GM12873 (cell line): ENCODE data around the gene CRCP.

ENCODE experiments used
- TF ChIP-seq, protein P1 (sequence below): IDR thresholded peaks from 2 replicates; pipeline ENCODE4 v1.5.1; 2012; ENCODE audit warnings: low read depth, mild to moderate bottlenecking, moderate library complexity, low read length, control low read depth; ENCODE audit not compliant: insufficient read depth; ENCODE audit errors: missing control alignments

The CRCP gene

DNA sequence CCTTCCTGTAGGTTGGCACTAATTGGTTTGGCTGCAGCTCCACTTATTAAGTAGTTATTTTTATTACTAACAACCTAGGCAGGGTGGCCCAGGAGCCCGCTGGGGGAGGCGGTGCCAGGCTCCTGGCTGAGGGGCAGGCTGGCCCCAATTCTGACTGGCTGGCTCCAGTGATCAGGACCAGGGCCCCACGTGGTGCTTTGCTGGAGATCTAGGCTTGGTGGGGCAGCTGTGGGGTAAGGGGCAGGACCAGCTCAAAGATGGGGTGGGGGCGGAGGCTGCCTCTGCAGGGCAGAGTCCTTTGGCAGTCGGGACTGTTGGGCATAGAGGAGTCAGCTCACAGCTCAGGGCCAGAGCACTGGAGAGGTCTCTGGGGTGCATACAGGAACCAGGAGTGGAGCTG is 36.6 kb upstream of the CRCP start:
- TF ChIP-seq, protein P1, sequence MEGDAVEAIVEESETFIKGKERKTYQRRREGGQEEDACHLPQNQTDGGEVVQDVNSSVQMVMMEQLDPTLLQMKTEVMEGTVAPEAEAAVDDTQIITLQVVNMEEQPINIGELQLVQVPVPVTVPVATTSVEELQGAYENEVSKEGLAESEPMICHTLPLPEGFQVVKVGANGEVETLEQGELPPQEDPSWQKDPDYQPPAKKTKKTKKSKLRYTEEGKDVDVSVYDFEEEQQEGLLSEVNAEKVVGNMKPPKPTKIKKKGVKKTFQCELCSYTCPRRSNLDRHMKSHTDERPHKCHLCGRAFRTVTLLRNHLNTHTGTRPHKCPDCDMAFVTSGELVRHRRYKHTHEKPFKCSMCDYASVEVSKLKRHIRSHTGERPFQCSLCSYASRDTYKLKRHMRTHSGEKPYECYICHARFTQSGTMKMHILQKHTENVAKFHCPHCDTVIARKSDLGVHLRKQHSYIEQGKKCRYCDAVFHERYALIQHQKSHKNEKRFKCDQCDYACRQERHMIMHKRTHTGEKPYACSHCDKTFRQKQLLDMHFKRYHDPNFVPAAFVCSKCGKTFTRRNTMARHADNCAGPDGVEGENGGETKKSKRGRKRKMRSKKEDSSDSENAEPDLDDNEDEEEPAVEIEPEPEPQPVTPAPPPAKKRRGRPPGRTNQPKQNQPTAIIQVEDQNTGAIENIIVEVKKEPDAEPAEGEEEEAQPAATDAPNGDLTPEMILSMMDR = no peak

DNA sequence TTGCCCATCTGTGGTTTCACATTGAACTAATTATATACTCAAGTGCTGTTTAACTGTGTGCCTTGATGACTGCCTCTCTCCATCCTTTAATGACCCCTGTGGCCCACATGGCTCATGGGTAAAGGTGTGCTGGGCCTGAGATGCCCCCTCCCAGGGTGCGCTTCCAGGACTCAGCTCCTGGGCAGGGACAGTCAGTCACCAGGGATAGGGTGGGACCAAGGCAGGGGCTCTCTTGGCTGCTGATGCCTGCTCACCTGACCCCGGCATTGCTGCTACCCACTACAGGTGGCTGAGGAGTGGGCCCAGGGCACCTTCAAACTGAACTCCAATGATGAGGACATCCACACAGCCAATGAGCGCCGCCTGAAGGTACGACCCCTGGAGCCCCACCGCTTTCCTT is 32.6 kb upstream of the CRCP start:
- TF ChIP-seq, protein P1 = no peak

DNA sequence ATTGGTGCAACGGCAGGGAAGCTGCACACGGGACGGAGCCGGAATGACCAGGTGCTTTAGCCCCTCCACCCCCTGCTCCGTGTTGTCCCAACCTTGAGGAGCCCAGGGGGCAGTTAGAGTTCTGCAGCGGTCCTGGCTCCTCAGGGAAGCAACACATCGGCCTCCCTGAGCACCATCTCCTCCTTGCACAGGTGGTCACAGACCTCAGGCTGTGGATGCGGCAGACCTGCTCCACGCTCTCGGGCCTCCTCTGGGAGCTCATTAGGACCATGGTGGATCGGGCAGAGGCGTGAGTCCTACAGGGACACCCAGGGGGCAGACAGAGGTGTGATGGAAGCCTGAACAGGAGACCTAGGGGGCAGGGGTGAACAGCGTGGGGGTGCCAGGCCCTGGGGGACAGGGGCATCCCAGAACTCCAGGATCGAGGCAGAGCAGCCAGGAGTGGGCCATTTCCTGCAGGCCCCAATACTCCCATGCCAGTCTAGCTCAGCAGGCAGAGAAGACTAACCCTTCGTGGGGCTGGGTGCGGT is 31.7 kb upstream of the CRCP start:
- TF ChIP-seq, protein P1 = no peak

DNA sequence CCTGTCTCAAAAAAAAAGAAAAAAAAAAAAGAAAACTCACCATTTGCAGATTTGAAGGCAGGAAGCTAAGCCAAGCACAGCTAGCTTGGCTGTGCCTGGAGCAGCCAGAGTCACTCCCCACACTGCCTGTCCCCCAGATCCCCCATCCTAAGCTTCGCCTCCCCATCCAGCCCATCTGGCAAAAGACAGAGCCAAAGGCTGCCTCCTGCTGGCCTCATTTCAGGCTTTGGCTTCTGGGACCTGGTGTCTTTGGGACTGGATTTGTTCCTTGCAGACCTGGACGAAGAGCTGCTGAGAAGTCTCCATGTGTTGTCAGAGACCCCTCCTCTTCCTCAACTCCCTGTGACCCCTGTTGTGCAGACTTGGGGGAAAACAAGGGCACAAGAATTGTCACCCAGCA is 31.0 kb upstream of the CRCP start:
- TF ChIP-seq, protein P1 = peak; percentile 15

DNA sequence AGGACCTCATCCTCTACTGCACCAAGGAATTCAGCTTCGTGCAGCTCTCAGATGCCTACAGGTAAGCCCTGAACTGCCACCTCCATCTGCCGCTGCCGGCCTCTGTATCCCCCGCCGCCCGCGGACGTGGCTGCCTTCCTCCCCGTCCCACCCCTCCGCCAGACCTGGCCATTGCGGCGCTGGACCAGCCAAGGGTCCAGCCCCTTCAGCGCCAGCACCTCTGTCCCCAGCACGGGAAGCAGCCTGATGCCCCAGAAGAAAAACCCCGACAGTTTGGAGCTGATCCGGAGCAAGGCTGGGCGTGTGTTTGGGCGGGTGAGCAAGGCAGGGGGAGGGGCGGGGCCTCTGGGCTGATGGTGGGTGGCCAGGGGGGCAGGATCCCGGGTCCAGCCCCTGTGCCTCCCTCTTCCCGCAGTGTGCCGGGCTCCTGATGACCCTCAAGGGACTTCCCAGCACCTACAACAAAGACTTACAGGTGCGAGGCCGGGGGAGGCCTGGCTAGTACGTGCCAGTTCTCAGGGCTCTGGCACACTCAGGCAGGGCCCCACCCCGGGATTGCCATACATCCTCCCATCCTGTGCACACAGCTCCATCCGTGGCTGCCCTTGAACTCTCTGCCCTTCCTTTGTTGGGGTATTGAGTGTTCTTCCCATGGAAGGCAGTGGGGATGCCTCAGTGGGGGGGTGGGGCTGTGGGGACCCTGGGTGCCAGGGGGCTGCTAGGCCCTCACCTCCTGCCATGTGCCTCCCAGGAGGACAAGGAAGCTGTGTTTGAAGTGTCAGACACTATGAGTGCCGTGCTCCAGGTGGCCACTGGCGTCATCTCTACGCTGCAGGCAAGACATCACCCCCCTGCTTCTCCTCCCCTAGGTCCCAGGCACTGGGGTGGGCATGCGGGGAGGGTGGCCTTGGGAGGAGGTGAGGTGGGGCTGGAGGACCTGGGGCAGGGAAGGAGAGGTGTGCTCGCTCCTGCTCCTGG is 25.5 kb upstream of the CRCP start:
- TF ChIP-seq, protein P1 = no peak

DNA sequence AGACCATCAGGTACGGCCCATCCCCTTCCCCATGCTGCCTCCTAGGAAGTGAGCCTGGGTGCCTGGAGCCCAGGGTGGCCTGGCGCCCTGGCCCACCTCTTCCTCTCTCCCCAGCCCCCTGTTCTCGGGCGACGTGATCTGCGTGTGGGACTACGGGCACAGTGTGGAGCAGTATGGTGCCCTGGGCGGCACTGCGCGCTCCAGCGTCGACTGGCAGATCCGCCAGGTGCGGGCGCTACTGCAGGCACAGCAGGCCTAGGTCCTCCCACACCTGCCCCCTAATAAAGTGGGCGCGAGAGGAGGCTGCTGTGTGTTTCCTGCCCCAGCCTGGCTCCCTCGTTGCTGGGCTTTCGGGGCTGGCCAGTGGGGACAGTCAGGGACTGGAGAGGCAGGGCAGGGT is 22.0 kb upstream of the CRCP start:
- TF ChIP-seq, protein P1 = no peak

DNA sequence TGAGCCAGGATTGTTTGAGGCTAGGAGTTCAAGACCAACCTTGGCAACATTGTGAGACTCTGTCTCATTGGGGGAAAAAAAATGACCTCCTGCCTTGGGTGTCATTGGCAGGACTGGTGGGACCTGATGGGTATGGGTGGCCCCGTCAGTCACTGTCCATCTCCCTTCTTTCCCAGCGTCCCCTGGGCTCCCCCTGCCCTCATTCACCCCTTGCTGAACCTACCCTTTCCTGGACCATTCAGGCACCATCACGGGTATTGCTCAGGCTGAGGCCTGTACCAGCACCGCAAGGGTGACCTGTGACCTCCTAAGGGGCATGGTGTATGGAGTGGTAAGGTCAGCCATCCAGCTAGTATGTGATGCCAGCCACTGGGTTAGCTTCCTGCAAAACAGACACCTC is 19.6 kb upstream of the CRCP start:
- TF ChIP-seq, protein P1 = no peak
